H1 (cell line): ENCODE results near the gene COL6A1. TPM values are rescaled to one million over a fixed set of nuclear protein-coding genes. Genes with fewer than 3 reads are reported as not detected.

ENCODE experiments used
- CTCF ChIA-PET: fragments of 300-600 bp; sonication (Branson Sonifier 250); formaldehyde crosslinking; loops from one replicate; lab custom pipeline; 2021; ENCODE audit not compliant: partially characterized antibody; lab: Charles Lee
- POLR2A ChIA-PET: fragments of 300-600 bp; sonication (Branson Sonifier 250); formaldehyde crosslinking; loops from one replicate; lab custom pipeline; 2021; ENCODE audit warnings: inconsistent platforms; ENCODE audit not compliant: partially characterized antibody; lab: Charles Lee
- DNase-seq, 2 experiments: peaks; one replicate each; pipeline versions ENCODE4 v3.0.0 to v3.0.0-alpha.2; 2010 to 2022; ENCODE audit warnings: low spot score in 2 of 2, low read depth in 1 of 2, mixed read lengths in 1 of 2
- FAIRE-seq: peaks from 2 replicates; lab custom pipeline; 2011; peaks lifted over from hg19 to GRCh38; lab: Jason Lieb, UNC
- H2AFZ ChIP-seq: 2 replicates; pipeline ENCODE4 v1.8.1; 2012; ENCODE audit warnings: low read length, inconsistent platforms
- H2AK5ac ChIP-seq: 2 replicates; pipeline ENCODE4 v1.6.1; 2013; ENCODE audit warnings: low read depth, low read length
- H2BK120ac ChIP-seq: replicated peaks from 2 replicates; pipeline ENCODE3; 2013; ENCODE audit warnings: low read depth, low read length, inconsistent platforms
- H2BK12ac ChIP-seq: 2 replicates; pipeline ENCODE4 v1.6.1; 2013; ENCODE audit warnings: low read depth, low read length
- H2BK15ac ChIP-seq: 2 replicates; pipeline ENCODE4 v1.6.1; 2013; ENCODE audit warnings: low read length
- H2BK20ac ChIP-seq: 2 replicates; pipeline ENCODE4 v1.6.1; 2013; ENCODE audit warnings: low read length
- H2BK5ac ChIP-seq: 2 replicates; pipeline ENCODE4 v1.6.1; 2013; ENCODE audit warnings: low read depth, low read length
- H3K14ac ChIP-seq: 2 replicates; pipeline ENCODE4 v1.6.1; 2013; ENCODE audit warnings: inconsistent platforms; ENCODE audit not compliant: insufficient read length
- H3K18ac ChIP-seq: 2 replicates; pipeline ENCODE4 v1.6.1; 2013; ENCODE audit warnings: low read length; ENCODE audit errors: extremely low read depth
- H3K23ac ChIP-seq: 2 replicates; pipeline ENCODE4 v1.6.1; 2013; ENCODE audit warnings: inconsistent platforms; ENCODE audit not compliant: insufficient read length
- H3K23me2 ChIP-seq: 2 replicates; pipeline ENCODE4 v1.6.1; 2013; ENCODE audit warnings: low read depth, low read length
- H3K27ac ChIP-seq: 2 replicates; pipeline ENCODE4 v1.6.1; 2011; ENCODE audit warnings: low read depth, low read length, inconsistent platforms
- H3K27me3 ChIP-seq, 4 experiments: replicated peaks in 1 of 4; 1 replicate in 1 of 4; 2 replicates in 3 of 4; pipeline versions ENCODE4 v1.6.1 to v1.8.1; 2011 to 2013; ENCODE audit warnings: low read length in 3 of 4, mild to moderate bottlenecking in 3 of 4, inconsistent platforms in 2 of 4, mixed read lengths in 2 of 4, moderate library complexity in 1 of 4; ENCODE audit not compliant: control insufficient read depth in 3 of 4, insufficient read depth in 3 of 4; ENCODE audit errors: extremely low read depth in 1 of 4
- H3K36me3 ChIP-seq, 4 experiments: 2 replicates each; pipeline versions ENCODE4 v1.6.1 to v1.8.1; 2011 to 2013; ENCODE audit warnings: mild to moderate bottlenecking in 4 of 4, low read length in 3 of 4, moderate library complexity in 2 of 4, control low read depth in 1 of 4, inconsistent platforms in 1 of 4; ENCODE audit not compliant: insufficient read depth in 4 of 4, control insufficient read depth in 2 of 4
- H3K4ac ChIP-seq: replicated peaks from 2 replicates; pipeline ENCODE3; 2013; ENCODE audit warnings: low read length, low read depth, mixed read lengths, inconsistent platforms; ENCODE audit not compliant: insufficient read length
- H3K4me1 ChIP-seq, 4 experiments: replicated peaks in 1 of 4; 1 replicate in 1 of 4; 2 replicates in 3 of 4; pipeline versions ENCODE4 v1.6.1 to v1.8.1; 2011 to 2013; ENCODE audit warnings: low read length in 3 of 4, inconsistent platforms in 2 of 4, mixed read lengths in 1 of 4; ENCODE audit not compliant: insufficient read depth in 4 of 4, control insufficient read depth in 3 of 4
- H3K4me2 ChIP-seq, 2 experiments: 2 replicates each; pipeline versions ENCODE4 v1.6.1 to v1.8.1; 2011 to 2013; ENCODE audit warnings: low read depth in 2 of 2, low read length in 2 of 2, control low read depth in 1 of 2, inconsistent platforms in 1 of 2, mild to moderate bottlenecking in 1 of 2; ENCODE audit not compliant: insufficient read depth in 1 of 2
- H3K4me3 ChIP-seq, 4 experiments: fragments of 200-600, 300-600 bp in 1 of 4; sonication (generic), shearing (Covaris generic), sonication (Bioruptor Twin) in 1 of 4; 2 replicates each; pipeline versions ENCODE4 v1.5.1 to v1.8.1; 2011 to 2016; ENCODE audit warnings: low read length in 4 of 4, low read depth in 3 of 4, control low read depth in 2 of 4, inconsistent platforms in 2 of 4, mild to moderate bottlenecking in 2 of 4, mixed read lengths in 1 of 4, moderate library complexity in 1 of 4; ENCODE audit not compliant: insufficient read depth in 2 of 4; ENCODE audit errors: extremely low read depth in 1 of 4
- H3K56ac ChIP-seq: replicated peaks from 2 replicates; pipeline ENCODE3; 2013; ENCODE audit warnings: low read depth, mild to moderate bottlenecking, mixed read lengths, low read length, inconsistent platforms; ENCODE audit not compliant: insufficient read length
- H3K79me1 ChIP-seq: 2 replicates; pipeline ENCODE4 v1.6.1; 2013; ENCODE audit warnings: low read depth, low read length, control low read depth
- H3K79me2 ChIP-seq, 2 experiments: 2 replicates each; pipeline versions ENCODE4 v1.6.1 to v1.8.1; 2012 to 2013; ENCODE audit warnings: low read length in 2 of 2, mild to moderate bottlenecking in 2 of 2, inconsistent platforms in 1 of 2; ENCODE audit not compliant: insufficient read depth in 2 of 2, control insufficient read depth in 1 of 2
- H3K9ac ChIP-seq, 4 experiments: replicated peaks in 1 of 4; 1 replicate in 1 of 4; 2 replicates in 3 of 4; pipeline versions ENCODE4 v1.6.1 to v1.8.1; 2011 to 2013; ENCODE audit warnings: low read depth in 3 of 4, low read length in 3 of 4, control low read depth in 2 of 4, mild to moderate bottlenecking in 2 of 4, moderate library complexity in 2 of 4, inconsistent platforms in 1 of 4; ENCODE audit errors: extremely low read depth in 1 of 4
- H3K9me3 ChIP-seq, 2 experiments: 2 replicates each; pipeline versions ENCODE4 v1.6.1 to v1.8.1; 2012 to 2013; ENCODE audit warnings: mild to moderate bottlenecking in 2 of 2, moderate library complexity in 2 of 2, control low read depth in 1 of 2, inconsistent platforms in 1 of 2, low read depth in 1 of 2, low read length in 1 of 2, mixed read lengths in 1 of 2; ENCODE audit not compliant: insufficient read depth in 2 of 2
- H4K20me1 ChIP-seq, 2 experiments: replicated peaks in 1 of 2; 2 replicates each; pipeline versions ENCODE3 to v1.8.1; 2011 to 2013; ENCODE audit warnings: inconsistent platforms in 2 of 2, low read length in 2 of 2, mild to moderate bottlenecking in 1 of 2; ENCODE audit not compliant: insufficient read depth in 2 of 2, control insufficient read depth in 1 of 2
- H4K5ac ChIP-seq: 2 replicates; pipeline ENCODE4 v1.6.1; 2013; ENCODE audit warnings: low read length, low read depth, mixed read lengths, inconsistent platforms; ENCODE audit not compliant: insufficient read length
- H4K8ac ChIP-seq: 2 replicates; pipeline ENCODE4 v1.8.0; 2013; ENCODE audit warnings: mild to moderate bottlenecking, moderate library complexity, low read length, inconsistent platforms; ENCODE audit not compliant: insufficient read depth; ENCODE audit errors: extremely low read depth
- H4K91ac ChIP-seq: replicated peaks from 2 replicates; pipeline ENCODE3; 2013; ENCODE audit warnings: low read length, mixed read lengths, inconsistent platforms; ENCODE audit not compliant: insufficient read length
- EGR1 ChIP-seq: IDR thresholded peaks from 2 replicates; pipeline ENCODE4 v1.6.1; 2011; ENCODE audit warnings: low read depth, low read length, borderline replicate concordance
- JUND ChIP-seq: IDR thresholded peaks from 2 replicates; pipeline ENCODE4 v1.6.1; 2011; ENCODE audit warnings: mild to moderate bottlenecking, improper control_type of control experiment, low read length
- KDM1A ChIP-seq: fragments of 200-600, 300-600 bp; sonication (generic); IDR thresholded peaks from 2 replicates; pipeline ENCODE4 v1.7.1; 2016; ENCODE audit warnings: mild to moderate bottlenecking, low read length, borderline replicate concordance
- NRF1 ChIP-seq: IDR thresholded peaks from 2 replicates; pipeline ENCODE4 v1.6.1; 2011; ENCODE audit warnings: mild to moderate bottlenecking, low read depth, low read length, improper control_type of control experiment
- RAD21 ChIP-seq, 2 experiments: IDR thresholded peaks in 1 of 2; conservative IDR thresholded peaks in 1 of 2; 2 replicates each; pipeline ENCODE4 v1.6.1; 2011; ENCODE audit warnings: low read depth in 2 of 2, low read length in 2 of 2, improper control_type of control experiment in 1 of 2, inconsistent platforms in 1 of 2, mild to moderate bottlenecking in 1 of 2, moderate library complexity in 1 of 2
- SIRT6 ChIP-seq: IDR thresholded peaks from one replicate; pipeline ENCODE4 v1.7.1; 2012; ENCODE audit warnings: low read length, inconsistent platforms
- SP2 ChIP-seq: IDR thresholded peaks from 2 replicates; pipeline ENCODE4 v1.6.1; 2012; ENCODE audit warnings: mild to moderate bottlenecking, low read length, inconsistent platforms
- WGBS, 2 experiments: shearing (Covaris generic) in 1 of 2; methylation state at CpG; one replicate each; pipeline versions ENCODE4 v1.1.6 to v1.1.7; 2013 to 2015; ENCODE audit warnings: low lambda C conversion rate in 2 of 2, mixed read lengths in 2 of 2, inconsistent platforms in 1 of 2, low coverage in 1 of 2, missing lambda C conversion rate in 1 of 2; ENCODE audit not compliant: insufficient replicate concordance in 2 of 2, insufficient coverage in 1 of 2, insufficient read length in 1 of 2; ENCODE audit errors: extremely low coverage in 1 of 2, missing lambda C conversion rate in 1 of 2; 5-methylcytosine and 5-hydroxymethylcytosine counted together
- polyA plus RNA-seq, 7 experiments: library from polyadenylated mRNA; depleted of rRNA in 3 of 7; stranded (reverse) in 5 of 7; unstranded in 2 of 7; fragments of >200 nt in 5 of 7; fragments of 200-250 nt in 2 of 7; gene quantifications; 1 replicate in 5 of 7; 2 replicates in 1 of 7; 4 replicates in 1 of 7; pipeline versions ENCODE4 v1.2.1 to v1.2.3, GENCODE V29; 2011 to 2013; ENCODE audit warnings: missing spikeins in 2 of 7, mixed read lengths in 2 of 7
- total RNA-seq: library from RNA; stranded (reverse); fragmentation: NEBNext Ultra II Directional; extraction: Animal tissue kit (Norgen Biotek cat#: 25700); gene quantifications from 2 replicates; pipeline ENCODE4 v1.2.1, GENCODE V29; 2021

COL6A1 gene
- total and polyA plus RNA-seq, 2 of the 8 experiments (the other 6 are each of a cell fraction or from before 2014, with no cell fraction given): 100 to 115 TPM

DNA sequence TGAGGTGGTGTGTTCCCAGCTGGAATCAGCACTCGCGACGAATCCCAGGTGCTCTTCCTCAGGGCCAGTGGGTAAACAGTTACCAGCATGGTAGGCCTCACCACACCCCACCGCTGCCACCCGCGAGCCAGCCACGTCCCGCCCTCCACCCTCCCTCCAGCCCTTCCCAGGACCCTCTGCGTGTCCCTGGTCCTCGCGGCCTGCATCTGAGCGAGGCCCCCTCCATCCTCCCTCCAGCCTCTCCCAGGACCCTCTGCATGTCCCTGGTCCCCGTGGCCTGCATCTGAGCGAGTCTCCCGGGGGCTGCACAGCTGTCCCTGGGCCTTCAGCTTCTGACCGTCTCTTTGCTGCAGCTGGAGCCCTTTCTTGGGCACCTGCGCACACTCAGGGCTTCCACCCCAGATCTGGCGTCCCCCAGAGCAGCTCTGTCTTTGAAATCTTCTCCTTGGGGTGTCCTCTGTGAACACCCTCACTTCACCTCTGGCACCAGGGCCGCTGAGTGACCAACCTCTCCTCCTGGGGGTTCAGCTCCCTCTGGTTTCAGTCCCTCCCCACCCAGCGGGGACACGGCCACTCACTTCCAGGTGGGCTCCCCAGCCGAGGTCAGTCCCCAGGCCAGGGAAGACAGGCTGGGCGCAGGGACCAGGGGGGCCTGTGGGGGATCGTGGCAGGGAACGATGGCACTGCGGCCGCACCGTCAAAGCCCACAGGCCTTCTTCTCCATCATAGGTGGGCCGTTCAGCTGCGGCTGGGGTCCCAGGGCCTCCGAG, 58.5 kb downstream of the COL6A1 start:
- no peak overlapping the region for H3K4ac ChIP-seq
- H3K9me3 ChIP-seq: no peaks in the 10 kb centered on the region
- H3K79me1 ChIP-seq: no peaks in the 10 kb centered on the region
- H2AK5ac ChIP-seq: no peak overlapping the region
- H3K79me2 ChIP-seq: no peaks in the 10 kb centered on the region
- no peak overlapping the region for H3K9ac ChIP-seq
- DNase-seq (peak in 1 of 2 experiments; percentile 44), FAIRE-seq (no peak)
- no peak overlapping the region for H2AFZ ChIP-seq
- H4K91ac ChIP-seq: no peak overlapping the region
- H3K4me3 ChIP-seq: no peak overlapping the region
- no peaks in the 10 kb centered on the region for H3K27me3 ChIP-seq
- H3K27ac ChIP-seq: no peak overlapping the region
- 89% methylated on average over 28 of the region's 31 CpGs; no CpG with 5 or more reads in 1 of the 2 experiments for WGBS, 2 experiments
- no peak overlapping the region for H3K18ac ChIP-seq
- ChIA-PET POLR2A (no interaction called here), CTCF (no interaction called here)
- H3K23me2 ChIP-seq: peaks cover 4% of the 10 kb centered on the region; the same call in 1 of the 2 replicates
- no peak overlapping the region for H4K5ac ChIP-seq
- no peak overlapping the region for H3K23ac ChIP-seq
- no peak overlapping the region for H3K4me2 ChIP-seq
- no peak overlapping the region for H2BK120ac ChIP-seq
- H3K36me3 ChIP-seq: no peaks in the 10 kb centered on the region
- H3K4me1 ChIP-seq: peaks cover 0 to 3% (median 0%) of the 10 kb centered on the region in 4 experiments; a peak in 3 of 7 replicates
- no peak overlapping the region for H3K14ac ChIP-seq
- peak overlapping the region; percentile 44; the same call in 1 of the 2 replicates for H2BK5ac ChIP-seq
- no peaks in the 10 kb centered on the region for H4K20me1 ChIP-seq
- TF ChIP-seq EGR1 (no peak), NRF1 (no peak), SP2 (no peak), RAD21 (IDR thresholded peaks at IDR 0.05 in 1 of 2, conservative IDR thresholded peaks at IDR 0.05 in 1 of 2; ENCODE audit: low read depth in 2 of 2, low read length in 2 of 2) (no peak), JUND (no peak), SIRT6 (no peak), KDM1A (no peak)
- peak overlapping the region; percentile 28; the same call in 1 of the 2 replicates for H4K8ac ChIP-seq
- H2BK15ac ChIP-seq: no peak overlapping the region
- no peak overlapping the region for H2BK12ac ChIP-seq
- H3K56ac ChIP-seq: peak overlapping the region; percentile 59
- H2BK20ac ChIP-seq: no peak overlapping the region
